Testis (tissue), 3 donors: ENCODE data around the gene AP2A2. TPM values are rescaled to one million over a fixed set of nuclear protein-coding genes. Genes with fewer than 3 reads are reported as not detected.

ENCODE experiments used
- DNase-seq: peaks from one replicate; pipeline ENCODE4 v3.0.0-alpha.2; 2019
- H3K27ac ChIP-seq, 2 donors: fragments of 200-600 bp; sonication (generic); one replicate each; pipeline ENCODE4 v1.5.1; 2019
- H3K27me3 ChIP-seq: fragments of 200-600 bp; sonication (generic); one replicate; pipeline ENCODE4 v1.5.1; 2019
- H3K36me3 ChIP-seq: fragments of 200-600 bp; sonication (generic); one replicate; pipeline ENCODE4 v1.5.1; 2017; ENCODE audit warnings: low read depth; ENCODE audit errors: missing control alignments
- H3K4me1 ChIP-seq: fragments of 200-600 bp; sonication (generic); one replicate; pipeline ENCODE4 v1.5.1; 2019
- H3K4me3 ChIP-seq, 2 donors: fragments of 200-600 bp; sonication (generic); one replicate each; pipeline ENCODE4 v1.5.1; 2017 to 2019
- H3K9me3 ChIP-seq: fragments of 200-600 bp; sonication (generic); one replicate; pipeline ENCODE4 v1.5.1; 2017
- CTCF ChIP-seq, 3 experiments: fragments of 450-650 bp in 2 of 3; fragments of 200-600 bp in 1 of 3; sonication (generic) in 1 of 3; IDR thresholded peaks; one replicate each; pipeline ENCODE4 v1.5.1; 2016 to 2019; ENCODE audit warnings: antibody characterized with exemption in 3 of 3, mild to moderate bottlenecking in 2 of 3, moderate library complexity in 1 of 3
- POLR2A ChIP-seq: fragments of 450-650 bp; IDR thresholded peaks from one replicate; pipeline ENCODE4 v1.6.1; 2017; ENCODE audit warnings: antibody characterized with exemption, mild to moderate bottlenecking, moderate library complexity
- WGBS, 2 donors: methylation state at CpG; one replicate each; pipeline ENCODE4 v1.1.5; 2018; 5-methylcytosine and 5-hydroxymethylcytosine counted together
- intact Hi-C: fragments of 100-400 bp; cut with DNase I; formaldehyde crosslinking; loops from one replicate; pipeline ENCODE4 v1.15.1; 2023; ENCODE audit warnings: low total_unique reads
- polyA plus RNA-seq: library from polyadenylated mRNA; stranded (reverse); fragments of 350-450 nt; fragmentation: Illumina TruSeq; extraction: RNeasy Lipid Tissue Mini Kit (QIAGEN cat#74804); gene quantifications from one replicate; pipeline ENCODE4 v1.2.3, GENCODE V29; 2014; ENCODE audit warnings: low read depth, low replicate concordance; ENCODE audit not compliant: insufficient read depth
- total RNA-seq, 2 donors: library from RNA; depleted of rRNA; stranded (reverse); fragments of >200 nt; gene quantifications; one replicate each; pipeline ENCODE4 v1.2.3, GENCODE V29; 2016

Gene AP2A2
- total and polyA plus RNA-seq, 3 donors from 2014 or later, result 82.0 to 106 (median 95.0) TPM

GRCh38 chr11:912266-912665 lies 13.4 kb upstream of the AP2A2 start:
- Histone ChIP-seq H3K27me3 (no peaks in the 10 kb centered on the region), H3K4me1 (peaks cover 15% of the 10 kb centered on the region), H3K9me3 (no peaks in the 10 kb centered on the region), H3K36me3 (no peaks in the 10 kb centered on the region), H3K4me3 (no peak overlapping the region), H3K27ac (no peak overlapping the region)
- intact Hi-C loops, result no loop called here
- DNase-seq, result no peak
- TF ChIP-seq POLR2A, result no peak
- no peak for TF ChIP-seq CTCF (IDR thresholded peaks at IDR 0.05)
- WGBS, 2 donors, result 69 to 78% methylated on average over 14 of the region's 14 CpGs

GRCh38 chr11:913043-913442 lies 12.6 kb upstream of the AP2A2 start:
- no peaks in the 10 kb centered on the region for H3K27me3 ChIP-seq
- H3K9me3 ChIP-seq, result no peaks in the 10 kb centered on the region
- no peak overlapping the region for H3K27ac ChIP-seq
- H3K4me3 ChIP-seq, result no peak overlapping the region
- no peak for TF ChIP-seq POLR2A
- no peak for TF ChIP-seq CTCF (IDR thresholded peaks at IDR 0.05)
- H3K4me1 ChIP-seq, result peaks cover 15% of the 10 kb centered on the region
- H3K36me3 ChIP-seq, result no peaks in the 10 kb centered on the region
- no peak for DNase-seq
- intact Hi-C loops, result no loop called here
- WGBS, 2 donors, result 78 to 87% methylated on average over 4 of the region's 4 CpGs

GRCh38 chr11:914204-914603 lies 11.5 kb upstream of the AP2A2 start:
- H3K4me1 ChIP-seq, result peaks cover 18% of the 10 kb centered on the region
- H3K36me3 ChIP-seq, result no peaks in the 10 kb centered on the region
- no peaks in the 10 kb centered on the region for H3K27me3 ChIP-seq
- no peaks in the 10 kb centered on the region for H3K9me3 ChIP-seq
- no peak overlapping the region for H3K4me3 ChIP-seq
- H3K27ac ChIP-seq, result peak overlapping the region in 1 of 2 donors; percentile 50
- DNase-seq, result no peak
- WGBS, 2 donors, result 80 to 86% methylated on average over 3 to 5 of the region's 5 CpGs
- intact Hi-C loops, result no loop called here
- TF ChIP-seq CTCF (IDR thresholded peaks at IDR 0.05) (no peak), POLR2A (no peak)

- Histone ChIP-seq H3K27me3 (no peaks in the 10 kb centered on the region), H3K4me1 (peaks cover 14% of the 10 kb centered on the region), H3K4me3 (no peak overlapping the region), H3K27ac (peak overlapping the region in 1 of 2 donors; percentile 50), H3K36me3 (no peaks in the 10 kb centered on the region), H3K9me3 (no peaks in the 10 kb centered on the region)
- intact Hi-C loops, result no loop called here
- peak; percentile 61 for DNase-seq
- 84 to 94% methylated on average over 13 to 21 of the region's 21 CpGs for WGBS, 2 donors
- TF ChIP-seq CTCF (IDR thresholded peaks at IDR 0.05) (no peak), POLR2A (no peak)
Observed at GRCh38 chr11:914747-915501, 10.7 kb upstream of the AP2A2 start.

- intact Hi-C loops, result no loop called here
- Histone ChIP-seq H3K4me3 (no peak overlapping the region), H3K4me1 (peaks cover 4% of the 10 kb centered on the region), H3K27me3 (no peaks in the 10 kb centered on the region), H3K9me3 (no peaks in the 10 kb centered on the region), H3K27ac (no peak overlapping the region), H3K36me3 (no peaks in the 10 kb centered on the region)
- WGBS, 2 donors, result 89 to 93% methylated on average over 7 to 8 of the region's 8 CpGs
- DNase-seq, result no peak
- TF ChIP-seq CTCF (IDR thresholded peaks at IDR 0.05) (no peak), POLR2A (no peak)
Observed at GRCh38 chr11:917426-917825, 8.2 kb upstream of the AP2A2 start.
